ENCODE results near the gene TUBGCP3. TPM values are rescaled to one million over a fixed set of nuclear protein-coding genes. Genes with fewer than 3 reads are reported as not detected.

The TUBGCP3 gene
- total and polyA plus RNA-seq, 9 of the 15 experiments (the other 6 are each of a cell fraction or from before 2014, with no cell fraction given) = 3.0 to 24.8 (median 15.2) TPM

DNA sequence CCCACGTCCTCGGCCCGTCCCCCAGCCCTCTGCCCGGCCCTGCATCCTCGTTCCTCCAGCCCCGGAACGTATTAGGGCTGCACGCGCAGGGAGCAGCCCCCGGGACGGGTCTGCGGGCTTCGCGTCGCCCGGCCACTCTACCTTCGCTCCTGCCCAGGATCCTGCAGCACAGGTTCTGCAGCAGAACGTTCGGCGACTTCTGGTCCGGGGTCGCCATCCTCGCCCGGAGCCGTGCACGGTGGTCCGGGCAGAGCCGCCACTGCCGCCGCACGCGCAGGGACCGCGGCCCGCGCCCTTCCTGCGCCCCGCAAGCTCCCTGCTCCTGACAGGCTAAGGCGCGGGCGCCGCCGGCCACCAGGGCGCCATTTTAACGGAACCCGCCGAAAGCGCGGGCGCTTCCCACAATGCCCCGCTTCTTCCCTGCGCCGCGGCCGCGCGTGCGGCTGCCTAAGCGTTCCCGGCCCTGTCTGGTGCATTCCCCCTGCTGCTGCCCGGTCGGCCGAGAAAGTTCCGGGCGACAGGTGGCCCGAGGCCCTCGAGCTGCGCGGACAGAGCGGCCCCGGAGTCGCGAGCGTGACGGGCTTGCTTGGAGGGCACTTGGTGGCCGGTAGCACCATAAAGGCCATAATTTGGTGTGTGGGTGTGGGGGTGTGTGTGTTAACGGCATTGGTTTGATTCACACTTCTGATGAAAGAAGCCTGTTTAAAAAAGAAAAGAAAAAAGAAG is at the start of gene TUBGCP3 (continued):
- TF ChIP-seq, protein P1, sequence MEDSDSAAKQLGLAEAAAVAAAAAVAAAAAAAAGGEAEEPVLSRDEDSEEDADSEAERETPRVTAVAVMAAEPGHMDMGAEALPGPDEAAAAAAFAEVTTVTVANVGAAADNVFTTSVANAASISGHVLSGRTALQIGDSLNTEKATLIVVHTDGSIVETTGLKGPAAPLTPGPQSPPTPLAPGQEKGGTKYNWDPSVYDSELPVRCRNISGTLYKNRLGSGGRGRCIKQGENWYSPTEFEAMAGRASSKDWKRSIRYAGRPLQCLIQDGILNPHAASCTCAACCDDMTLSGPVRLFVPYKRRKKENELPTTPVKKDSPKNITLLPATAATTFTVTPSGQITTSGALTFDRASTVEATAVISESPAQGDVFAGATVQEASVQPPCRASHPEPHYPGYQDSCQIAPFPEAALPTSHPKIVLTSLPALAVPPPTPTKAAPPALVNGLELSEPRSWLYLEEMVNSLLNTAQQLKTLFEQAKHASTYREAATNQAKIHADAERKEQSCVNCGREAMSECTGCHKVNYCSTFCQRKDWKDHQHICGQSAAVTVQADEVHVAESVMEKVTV (CRISPR knock-in tag; IDR thresholded peaks at IDR 0.05) = no peak
- no peak for TF ChIP-seq DLX4 (CRISPR knock-in tag; IDR thresholded peaks at IDR 0.05)
- TF ChIP-seq, protein P2, sequence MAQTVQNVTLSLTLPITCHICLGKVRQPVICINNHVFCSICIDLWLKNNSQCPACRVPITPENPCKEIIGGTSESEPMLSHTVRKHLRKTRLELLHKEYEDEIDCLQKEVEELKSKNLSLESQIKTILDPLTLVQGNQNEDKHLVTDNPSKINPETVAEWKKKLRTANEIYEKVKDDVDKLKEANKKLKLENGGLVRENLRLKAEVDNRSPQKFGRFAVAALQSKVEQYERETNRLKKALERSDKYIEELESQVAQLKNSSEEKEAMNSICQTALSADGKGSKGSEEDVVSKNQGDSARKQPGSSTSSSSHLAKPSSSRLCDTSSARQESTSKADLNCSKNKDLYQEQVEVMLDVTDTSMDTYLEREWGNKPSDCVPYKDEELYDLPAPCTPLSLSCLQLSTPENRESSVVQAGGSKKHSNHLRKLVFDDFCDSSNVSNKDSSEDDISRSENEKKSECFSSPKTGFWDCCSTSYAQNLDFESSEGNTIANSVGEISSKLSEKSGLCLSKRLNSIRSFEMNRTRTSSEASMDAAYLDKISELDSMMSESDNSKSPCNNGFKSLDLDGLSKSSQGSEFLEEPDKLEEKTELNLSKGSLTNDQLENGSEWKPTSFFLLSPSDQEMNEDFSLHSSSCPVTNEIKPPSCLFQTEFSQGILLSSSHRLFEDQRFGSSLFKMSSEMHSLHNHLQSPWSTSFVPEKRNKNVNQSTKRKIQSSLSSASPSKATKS (CRISPR knock-in tag; IDR thresholded peaks at IDR 0.05) = no peak
- TF ChIP-seq ZNF780A (CRISPR knock-in tag; IDR thresholded peaks at IDR 0.05) = no peak
- TF ChIP-seq BACH1 (tag; IDR thresholded peaks at IDR 0.05) = no peak
- TF ChIP-seq SIRT6 (IDR thresholded peaks at IDR 0.05; ENCODE audit: low read depth, low read length) = no peak
- TF ChIP-seq, protein P3, sequence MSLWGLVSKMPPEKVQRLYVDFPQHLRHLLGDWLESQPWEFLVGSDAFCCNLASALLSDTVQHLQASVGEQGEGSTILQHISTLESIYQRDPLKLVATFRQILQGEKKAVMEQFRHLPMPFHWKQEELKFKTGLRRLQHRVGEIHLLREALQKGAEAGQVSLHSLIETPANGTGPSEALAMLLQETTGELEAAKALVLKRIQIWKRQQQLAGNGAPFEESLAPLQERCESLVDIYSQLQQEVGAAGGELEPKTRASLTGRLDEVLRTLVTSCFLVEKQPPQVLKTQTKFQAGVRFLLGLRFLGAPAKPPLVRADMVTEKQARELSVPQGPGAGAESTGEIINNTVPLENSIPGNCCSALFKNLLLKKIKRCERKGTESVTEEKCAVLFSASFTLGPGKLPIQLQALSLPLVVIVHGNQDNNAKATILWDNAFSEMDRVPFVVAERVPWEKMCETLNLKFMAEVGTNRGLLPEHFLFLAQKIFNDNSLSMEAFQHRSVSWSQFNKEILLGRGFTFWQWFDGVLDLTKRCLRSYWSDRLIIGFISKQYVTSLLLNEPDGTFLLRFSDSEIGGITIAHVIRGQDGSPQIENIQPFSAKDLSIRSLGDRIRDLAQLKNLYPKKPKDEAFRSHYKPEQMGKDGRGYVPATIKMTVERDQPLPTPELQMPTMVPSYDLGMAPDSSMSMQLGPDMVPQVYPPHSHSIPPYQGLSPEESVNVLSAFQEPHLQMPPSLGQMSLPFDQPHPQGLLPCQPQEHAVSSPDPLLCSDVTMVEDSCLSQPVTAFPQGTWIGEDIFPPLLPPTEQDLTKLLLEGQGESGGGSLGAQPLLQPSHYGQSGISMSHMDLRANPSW (CRISPR knock-in tag; IDR thresholded peaks at IDR 0.05) = no peak
- TF ChIP-seq ZFP1 (CRISPR knock-in tag; IDR thresholded peaks at IDR 0.05) = no peak
- TF ChIP-seq CCAR2 (IDR thresholded peaks at IDR 0.05; ENCODE audit: low read depth, low read length) = no peak
- TF ChIP-seq TRIM25 (IDR thresholded peaks at IDR 0.05; ENCODE audit: borderline replicate concordance) = no peak
- no peak for TF ChIP-seq RFX1 (IDR thresholded peaks at IDR 0.05)
- no peak for TF ChIP-seq CREB1 (IDR thresholded peaks at IDR 0.05)
- peak; percentile 47; the same call in 1 of the 2 replicates for TF ChIP-seq CREB1 (CRISPR knock-in tag; IDR thresholded peaks at IDR 0.05)
- TF ChIP-seq ATF1 (CRISPR knock-in tag; IDR thresholded peaks at IDR 0.05) = no peak
- TF ChIP-seq ATF1 (tag; IDR thresholded peaks at IDR 0.05) = peak; percentile 53
- TF ChIP-seq HDAC1 (IDR thresholded peaks at IDR 0.05) = peak in 1 of 2 experiments; percentile 35; a peak in 1 of 4 replicates
- TF ChIP-seq ZNF436 (CRISPR knock-in tag; IDR thresholded peaks at IDR 0.05) = no peak
